HG02870 (cell line): ENCODE data around the gene KIF11.
"Not testable (repeated sequence)": the region's sequence is repeated elsewhere in the genome, so short reads cannot be mapped to it uniquely, and the experiment has no call there.

Experiments used
- ATAC-seq: cut with Tn5 transposase; IDR thresholded peaks from one replicate; pipeline ENCODE4 v1.9.1; 2021; ENCODE audit warnings: mild to moderate bottlenecking, moderate library complexity; ENCODE audit not compliant: unreplicated experiment

KIF11 gene

GRCh38 chr10:92590623-92591549 lies 2.0 kb upstream of the KIF11 start:
- ATAC-seq, result peak; percentile 19

GRCh38 chr10:92591550-92592022 lies 1.3 kb upstream of the KIF11 start:
- ATAC-seq, result peak; percentile 65

GRCh38 chr10:92593619-92594588 lies 974 bp downstream of the KIF11 start:
- no peak for ATAC-seq

GRCh38 chr10:92595505-92595904 lies 2.6 kb downstream of the KIF11 start:
- ATAC-seq, result no peak

GRCh38 chr10:92598321-92598720 lies 5.4 kb downstream of the KIF11 start:
- ATAC-seq, result no peak

GRCh38 chr10:92604841-92605240 lies 11.9 kb downstream of the KIF11 start:
- ATAC-seq, result no peak

- no peak for ATAC-seq
These were observed 22.6 kb downstream of the KIF11 start for GRCh38 chr10:92615515-92615914.

- ATAC-seq, result no peak
These were observed 26.4 kb downstream of the KIF11 start for GRCh38 chr10:92619368-92619767.

GRCh38 chr10:92627845-92628480 lies 35.0 kb downstream of the KIF11 start:
- ATAC-seq, result no peak

GRCh38 chr10:92629945-92630344 lies 37.0 kb downstream of the KIF11 start:
- ATAC-seq, result no peak

- no peak for ATAC-seq
These were observed 45.1 kb downstream of the KIF11 start for GRCh38 chr10:92638037-92638436.

GRCh38 chr10:92640107-92640506 lies 47.2 kb downstream of the KIF11 start:
- ATAC-seq, result no peak

GRCh38 chr10:92641492-92641891 lies 48.6 kb downstream of the KIF11 start:
- ATAC-seq, result no peak

GRCh38 chr10:92644921-92645320 lies 52.0 kb downstream of the KIF11 start:
- ATAC-seq, result no peak

- ATAC-seq, result not testable (repeated sequence)
These were observed 57.9 kb downstream of the KIF11 start for GRCh38 chr10:92650864-92651263.

GRCh38 chr10:92655426-92655825 lies 62.5 kb downstream of the KIF11 start:
- ATAC-seq, result no peak

GRCh38 chr10:92656266-92656961 lies 63.5 kb downstream of the KIF11 start:
- ATAC-seq, result no peak

GRCh38 chr10:92657024-92657423 lies 64.1 kb downstream of the KIF11 start:
- no peak for ATAC-seq

GRCh38 chr10:92662848-92663247 lies 69.9 kb downstream of the KIF11 start:
- ATAC-seq, result no peak

GRCh38 chr10:92664322-92664721 lies 71.4 kb downstream of the KIF11 start:
- no peak for ATAC-seq
